HepG2 (cell line): ENCODE results near the gene AEN. TPM values are rescaled to one million over a fixed set of nuclear protein-coding genes. Genes with fewer than 3 reads are reported as not detected.

Experiments
- CSRNP2 ChIP-seq: sonication (generic); formaldehyde crosslinking; conservative IDR thresholded peaks from 2 replicates; pipeline ENCODE4 v1.8.0; 2022; ENCODE audit warnings: low read depth, missing genetic modification reagents
- FIP1L1 ChIP-seq: fragments of 200-400 bp; formaldehyde crosslinking; IDR thresholded peaks from 2 replicates; pipeline ENCODE4 v1.6.1; 2018; ENCODE audit warnings: low read depth, mild to moderate bottlenecking, low read length, moderate library complexity, borderline replicate concordance; ENCODE audit not compliant: insufficient read depth
- KDM3A ChIP-seq: IDR thresholded peaks from 2 replicates; pipeline ENCODE4 v1.6.1; 2018; ENCODE audit warnings: low read depth, missing compliant biosample characterization
- MIER3 ChIP-seq: IDR thresholded peaks from 2 replicates; pipeline ENCODE4 v1.6.1; 2016; ENCODE audit warnings: missing compliant biosample characterization, borderline replicate concordance
- POLR2A ChIP-seq, 2 experiments: IDR thresholded peaks; 2 replicates each; pipeline ENCODE4 v1.6.1; 2011; ENCODE audit warnings: low read depth in 2 of 2, low read length in 2 of 2, mild to moderate bottlenecking in 1 of 2, moderate library complexity in 1 of 2; ENCODE audit not compliant: insufficient read depth in 1 of 2
- RAD51 ChIP-seq: fragments of 450-650 bp; IDR thresholded peaks from 2 replicates; pipeline ENCODE4 v1.6.1; 2016; ENCODE audit warnings: borderline replicate concordance
- SMARCE1 ChIP-seq: fragments of 450-650 bp; IDR thresholded peaks from 2 replicates; pipeline ENCODE4 v1.6.1; 2017; ENCODE audit warnings: borderline replicate concordance
- ZBTB2 ChIP-seq: sonication (generic); formaldehyde crosslinking; IDR thresholded peaks from 2 replicates; pipeline ENCODE4 v1.8.0; 2022; ENCODE audit warnings: low read depth, missing genetic modification reagents
- ZBTB26 ChIP-seq: IDR thresholded peaks from 2 replicates; pipeline ENCODE4 v1.6.1; 2016; ENCODE audit warnings: missing compliant biosample characterization, missing genetic modification reagents, borderline replicate concordance
- ZBTB42 ChIP-seq: sonication (generic); formaldehyde crosslinking; IDR thresholded peaks from 2 replicates; pipeline ENCODE4 v1.5.0; 2020; ENCODE audit warnings: mild to moderate bottlenecking, missing genetic modification reagents
- ZNF280B ChIP-seq: sonication (generic); formaldehyde crosslinking; IDR thresholded peaks from 2 replicates; pipeline ENCODE4 v1.5.0; 2020; ENCODE audit warnings: missing genetic modification reagents, mild to moderate bottlenecking, borderline replicate concordance
- ZNF317 ChIP-seq: sonication (generic); formaldehyde crosslinking; IDR thresholded peaks from 2 replicates; pipeline ENCODE4 v1.5.0; 2020; ENCODE audit warnings: mild to moderate bottlenecking, missing genetic modification reagents
- ZNF343 ChIP-seq: sonication (generic); formaldehyde crosslinking; IDR thresholded peaks from 2 replicates; pipeline ENCODE4 v1.4.0; 2020; ENCODE audit warnings: mild to moderate bottlenecking, missing genetic modification reagents
- ZNF484 ChIP-seq: sonication (generic); formaldehyde crosslinking; IDR thresholded peaks from 2 replicates; pipeline ENCODE4 v1.5.1; 2020; ENCODE audit warnings: mild to moderate bottlenecking, low read depth, missing genetic modification reagents, borderline replicate concordance
- ZNF7 ChIP-seq: IDR thresholded peaks from 2 replicates; pipeline ENCODE4 v1.6.1; 2016; ENCODE audit warnings: missing biosample characterization, missing genetic modification reagents
- ZNF780A ChIP-seq: sonication (generic); formaldehyde crosslinking; IDR thresholded peaks from 2 replicates; pipeline ENCODE4 v1.8.0; 2022; ENCODE audit warnings: mild to moderate bottlenecking, missing genetic modification reagents, moderate library complexity
- polyA plus RNA-seq, 8 experiments: library from polyadenylated mRNA; depleted of rRNA in 3 of 8; stranded (reverse) in 7 of 8; unstranded in 1 of 8; fragments of >200 nt; fragmentation: Illumina TruSeq in 4 of 8; extraction: Trizol in 4 of 8; gene quantifications; 2 replicates each; pipeline versions ENCODE4 v1.2.1 to v1.2.3, GENCODE V29; 2011 to 2016; ENCODE audit warnings: low read depth in 4 of 8, missing spikeins in 1 of 8, mixed read lengths in 1 of 8; ENCODE audit not compliant: insufficient read depth in 1 of 8
- total RNA-seq, 5 experiments: library from RNA; depleted of rRNA; stranded (reverse); fragments of >200 nt; fragmentation: Illumina TruSeq; extraction: Trizol; gene quantifications; 2 replicates each; pipeline ENCODE4 v1.2.3, GENCODE V29; 2016; ENCODE audit warnings: low read depth in 1 of 5
- TF ChIP-seq, protein P1 (sequence below): sonication (generic); formaldehyde crosslinking; IDR thresholded peaks from 2 replicates; pipeline ENCODE4 v1.8.1; 2023; ENCODE audit warnings: mild to moderate bottlenecking, inconsistent platforms, moderate library complexity, missing genetic modification reagents, borderline replicate concordance
- TF ChIP-seq, protein P2 (sequence below): sonication (generic); formaldehyde crosslinking; IDR thresholded peaks from 2 replicates; pipeline ENCODE4 v1.4.0; 2020; ENCODE audit warnings: missing genetic modification reagents

AEN gene
- total and polyA plus RNA-seq, 2 of the 13 experiments (the other 11 are each of a cell fraction or from before 2014, with no cell fraction given), result 51.3 to 118 TPM

DNA sequence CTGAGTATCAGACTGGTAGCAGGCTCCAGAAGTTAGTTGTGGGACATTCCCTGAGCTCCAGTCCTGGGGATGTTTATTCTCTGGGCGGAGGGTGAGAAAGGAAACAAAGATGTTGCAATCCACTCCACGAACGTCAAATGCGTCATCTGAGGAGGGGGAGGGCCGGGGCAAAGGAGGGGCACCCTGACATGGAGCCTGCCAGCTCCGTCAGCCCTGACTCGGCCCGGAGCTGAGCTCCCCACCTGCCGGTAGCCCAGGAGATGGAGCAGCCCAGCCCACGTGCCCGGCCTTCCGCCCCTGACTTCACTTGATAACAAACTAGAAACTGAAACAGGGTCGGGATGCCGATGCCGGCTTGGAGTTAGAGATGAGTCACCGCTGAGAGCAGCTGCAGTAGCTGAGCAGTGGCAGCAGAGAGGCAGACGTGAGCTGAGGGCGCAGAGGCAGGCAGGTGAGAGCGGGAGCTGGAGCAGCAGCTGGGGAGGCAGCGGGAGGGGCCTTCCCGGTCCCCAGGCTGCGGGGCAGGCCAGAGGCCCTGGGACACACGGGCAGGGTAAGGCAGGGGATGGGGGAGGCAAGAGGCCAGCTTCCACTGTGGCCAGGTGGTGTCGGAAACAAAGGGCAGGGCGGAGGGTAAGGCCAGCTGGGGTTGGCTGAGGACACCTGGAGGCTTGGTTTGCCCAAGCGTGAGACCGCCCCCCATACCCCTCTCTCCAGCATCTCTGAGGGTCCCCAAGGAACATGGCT, 17.7 kb downstream of the AEN start, which contains the start of gene ISG20 (continued):
- TF ChIP-seq SMARCE1, result no peak
- no peak for TF ChIP-seq FIP1L1
- TF ChIP-seq ZBTB26 (CRISPR knock-in tag), result peak; percentile 87
- peak; percentile 58 to 74; a peak in 3 of 4 replicates for TF ChIP-seq POLR2A (IDR thresholded peaks at IDR 0.05; ENCODE audit: insufficient read depth in 1 of 2, low read depth in 2 of 2, low read length in 2 of 2)
- TF ChIP-seq RAD51, result peak; percentile 40; the same call in 1 of the 2 replicates
- TF ChIP-seq ZNF317 (CRISPR knock-in tag), result no peak
- TF ChIP-seq MIER3 (CRISPR knock-in tag), result peak; percentile 71; the same call in 1 of the 2 replicates
- TF ChIP-seq ZBTB42, result no peak
- 0 out of 2 replicates have a peak, but pooled peaks have one; percentile 68 for TF ChIP-seq KDM3A (CRISPR knock-in tag)
- TF ChIP-seq ZBTB2 (CRISPR knock-in tag), result no peak; the same call in 1 of the 2 replicates
- no peak; the same call in 1 of the 2 replicates for TF ChIP-seq ZNF280B (CRISPR knock-in tag)
- no peak for TF ChIP-seq ZNF484
- TF ChIP-seq, protein P1, sequence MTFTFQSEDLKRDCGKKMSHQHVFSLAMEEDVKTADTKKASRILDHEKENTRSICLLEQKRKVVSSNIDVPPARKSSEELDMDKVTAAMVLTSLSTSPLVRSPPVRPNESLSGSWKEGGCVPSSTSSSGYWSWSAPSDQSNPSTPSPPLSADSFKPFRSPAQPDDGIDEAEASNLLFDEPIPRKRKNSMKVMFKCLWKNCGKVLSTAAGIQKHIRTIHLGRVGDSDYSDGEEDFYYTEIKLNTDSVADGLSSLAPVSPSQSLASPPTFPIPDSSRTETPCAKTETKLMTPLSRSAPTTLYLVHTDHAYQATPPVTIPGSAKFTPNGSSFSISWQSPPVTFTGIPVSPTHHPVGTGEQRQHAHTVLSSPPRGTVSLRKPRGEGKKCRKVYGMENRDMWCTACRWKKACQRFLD, result peak; percentile 68; the same call in 1 of the 2 replicates
- peak; percentile 66; the same call in 1 of the 2 replicates for TF ChIP-seq ZNF780A (CRISPR knock-in tag)
- TF ChIP-seq ZNF343 (CRISPR knock-in tag), result 0 out of 2 replicates have a peak, but pooled peaks have one; percentile 42
- TF ChIP-seq CSRNP2 (CRISPR knock-in tag), result no peak; the same call in 1 of the 2 replicates
- no peak for TF ChIP-seq ZNF7 (CRISPR knock-in tag)
- TF ChIP-seq, protein P2, sequence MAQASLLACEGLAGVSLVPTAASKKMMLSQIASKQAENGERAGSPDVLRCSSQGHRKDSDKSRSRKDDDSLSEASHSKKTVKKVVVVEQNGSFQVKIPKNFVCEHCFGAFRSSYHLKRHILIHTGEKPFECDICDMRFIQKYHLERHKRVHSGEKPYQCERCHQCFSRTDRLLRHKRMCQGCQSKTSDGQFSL (CRISPR knock-in tag), result no peak
